MCF 10A (cell line): ENCODE results near the gene AKAP12. TPM values are rescaled to one million over a fixed set of nuclear protein-coding genes. Genes with fewer than 3 reads are reported as not detected.

Source experiments
- BruUV-seq: library from RNA; stranded (reverse); fragments of 400-500 nt; replicated peaks from 2 replicates; lab custom pipeline; 2021; lab: Mats Ljungman, UMichigan
- CTCF ChIA-PET: fragments of 300-600 bp; sonication (Branson Sonifier 250); formaldehyde crosslinking; extraction: SDS; loops from one replicate; lab custom pipeline; 2021; ENCODE audit warnings: antibody characterized with exemption, inconsistent platforms; lab: Yijun Ruan, JAX
- POLR2A ChIA-PET: fragments of 300-600, 350-650 bp; sonication (Branson Sonifier 250); formaldehyde crosslinking; extraction: SDS; loops from one replicate; lab custom pipeline; 2020; ENCODE audit warnings: antibody characterized with exemption, inconsistent platforms; lab: Yijun Ruan, JAX
- DNase-seq: peaks from one replicate; pipeline ENCODE4 v3.0.0-alpha.2; 2018; ENCODE audit not compliant: unreplicated experiment
- H3K27ac Mint-ChIP-seq: one replicate; pipeline ENCODE4 v1.8.0; 2022; ENCODE audit warnings: mild to moderate bottlenecking, low read depth, mixed read lengths; ENCODE audit not compliant: unreplicated experiment
- H3K27me3 Mint-ChIP-seq: one replicate; pipeline ENCODE4 v1.8.0; 2022; ENCODE audit warnings: mixed read lengths; ENCODE audit not compliant: insufficient read depth, unreplicated experiment
- H3K36me3 Mint-ChIP-seq: one replicate; pipeline ENCODE4 v1.8.0; 2022; ENCODE audit warnings: mild to moderate bottlenecking, moderate library complexity, mixed read lengths; ENCODE audit not compliant: insufficient read depth, unreplicated experiment
- H3K4me1 Mint-ChIP-seq: one replicate; pipeline ENCODE4 v1.8.0; 2022; ENCODE audit warnings: mixed read lengths; ENCODE audit not compliant: insufficient read depth, unreplicated experiment
- H3K4me3 Mint-ChIP-seq: one replicate; pipeline ENCODE4 v1.8.0; 2022; ENCODE audit warnings: mild to moderate bottlenecking, moderate library complexity, mixed read lengths; ENCODE audit not compliant: unreplicated experiment
- H3K9me3 Mint-ChIP-seq: one replicate; pipeline ENCODE4 v1.8.0; 2022; ENCODE audit warnings: mixed read lengths; ENCODE audit not compliant: unreplicated experiment
- CTCF ChIP-seq: fragments of 200-600 bp; IDR thresholded peaks from one replicate; pipeline ENCODE4 v1.8.0; 2022; ENCODE audit warnings: antibody characterized with exemption, mild to moderate bottlenecking; ENCODE audit not compliant: unreplicated experiment
- intact Hi-C: fragments of 100-400 bp; cut with micrococcal nuclease; formaldehyde crosslinking; loops from 2 replicates; pipeline ENCODE4 v1.14.1; 2022
- total RNA-seq: library from RNA; stranded (reverse); gene quantifications from 2 replicates; pipeline ENCODE4 v1.2.3, GENCODE V29; 2022

The AKAP12 gene
- total RNA-seq, 1 experiment from 2014 or later, result 0.63 TPM

GRCh38 chr6:151393410-151393809 lies 153.6 kb downstream of the AKAP12 start:
- intact Hi-C loops, result no loop called here
- POLR2A ChIA-PET, result interaction anchor here (0.7 to 2.0 kb wide), 8 partner anchors 10 to 1641 kb away, joined by 3 to 10 read pairs (median 4); partner anchors contain the start of gene RMND1
- no peak for TF ChIP-seq CTCF
- H3K4me1 Mint-ChIP-seq, result peaks cover 31% of the 10 kb centered on the region
- CTCF ChIA-PET, result interaction anchor here (0.7 to 5.3 kb wide), 3 partner anchors 13 to 58 kb away, joined by 4 to 40 read pairs (median 5); no protein-coding TSS in a partner anchor
- H3K36me3 Mint-ChIP-seq, result peaks cover 16% of the 10 kb centered on the region
- no peaks in the 10 kb centered on the region for H3K9me3 Mint-ChIP-seq
- H3K4me3 Mint-ChIP-seq, result peak overlapping the region; percentile 88
- no TSS peak for BruUV-seq
- H3K27me3 Mint-ChIP-seq, result no peaks in the 10 kb centered on the region
- no peak for DNase-seq
- H3K27ac Mint-ChIP-seq, result peak overlapping the region; percentile 55

- intact Hi-C loops, result no loop called here
- no TSS peak for BruUV-seq
- Mint-ChIP-seq H3K9me3 (no peaks in the 10 kb centered on the region), H3K36me3 (peaks cover 46% of the 10 kb centered on the region), H3K27me3 (no peaks in the 10 kb centered on the region), H3K4me1 (peaks cover 16% of the 10 kb centered on the region), H3K4me3 (no peak overlapping the region), H3K27ac (no peak overlapping the region)
- TF ChIP-seq CTCF, result no peak
- CTCF ChIA-PET, result interaction anchor here (0.6 kb wide), 1 partner anchor 251 kb away, joined by 5 read pairs; no protein-coding TSS in a partner anchor
- POLR2A ChIA-PET, result interaction anchor here (1.5 to 3.1 kb wide), 2 partner anchors 10 to 14 kb away, joined by 4 to 16 read pairs; no protein-coding TSS in a partner anchor
- DNase-seq, result no peak
Observed at GRCh38 chr6:151399679-151400078, 159.9 kb downstream of the AKAP12 start.

- Mint-ChIP-seq H3K27me3 (no peaks in the 10 kb centered on the region), H3K36me3 (peaks cover 53% of the 10 kb centered on the region), H3K9me3 (no peaks in the 10 kb centered on the region), H3K27ac (no peak overlapping the region), H3K4me1 (peaks cover 11% of the 10 kb centered on the region), H3K4me3 (no peak overlapping the region)
- no peak for TF ChIP-seq CTCF
- DNase-seq, result no peak
- no TSS peak for BruUV-seq
- POLR2A ChIA-PET, result interaction anchor here (3.1 kb wide), 1 partner anchor 11 kb away, joined by 16 read pairs; no protein-coding TSS in a partner anchor
- CTCF ChIA-PET, result interaction anchor here (0.6 to 0.7 kb wide), 2 partner anchors 15 to 250 kb away, joined by 5 to 6 read pairs; no protein-coding TSS in a partner anchor
- intact Hi-C loops, result no loop called here
Observed at GRCh38 chr6:151400473-151400872, 160.7 kb downstream of the AKAP12 start.

GRCh38 chr6:151402228-151402627 lies 162.5 kb downstream of the AKAP12 start:
- Mint-ChIP-seq H3K4me3 (no peak overlapping the region), H3K4me1 (peaks cover 8% of the 10 kb centered on the region), H3K9me3 (no peaks in the 10 kb centered on the region), H3K36me3 (peaks cover 71% of the 10 kb centered on the region), H3K27ac (no peak overlapping the region), H3K27me3 (no peaks in the 10 kb centered on the region)
- no peak for TF ChIP-seq CTCF
- POLR2A ChIA-PET, result interaction anchor here (0.5 to 0.9 kb wide), 3 partner anchors 13 to 928 kb away, joined by 3 read pairs; no protein-coding TSS in a partner anchor
- CTCF ChIA-PET, result no interaction called here
- BruUV-seq, result no TSS peak
- intact Hi-C loops, result no loop called here
- no peak for DNase-seq
